Neural cell (in vitro differentiated cells): ENCODE results near the gene RAB21. TPM values are rescaled to one million over a fixed set of nuclear protein-coding genes. Genes with fewer than 3 reads are reported as not detected.
A peak's percentile ranks its signal among the peaks of the same experiment; 100 is the strongest.

Source experiments
- H2AFZ ChIP-seq: fragments of 200-600, 300-800 bp; sonication (generic), shearing (Covaris generic); 2 replicates; pipeline ENCODE4 v1.6.0; 2014; ENCODE audit warnings: low read depth, mild to moderate bottlenecking, antibody characterized with exemption, low read length, moderate library complexity
- H3F3A ChIP-seq: fragments of 200-600 bp; shearing (Covaris generic); 2 replicates; pipeline ENCODE4 v1.6.1; 2016; ENCODE audit warnings: mild to moderate bottlenecking, moderate library complexity, mixed read lengths, antibody characterized with exemption, low read length; ENCODE audit not compliant: insufficient read depth, poor library complexity, severe bottlenecking
- H3K27ac ChIP-seq: fragments of 200-600, 300-800 bp; sonication (generic), shearing (Covaris generic); 2 replicates; pipeline ENCODE4 v1.5.1; 2014; ENCODE audit warnings: mild to moderate bottlenecking, low read length, moderate library complexity
- H3K27me3 ChIP-seq: fragments of 300-800, 200-600 bp; sonication (generic), shearing (Covaris generic); 2 replicates; pipeline ENCODE4 v1.6.0; 2014; ENCODE audit warnings: mild to moderate bottlenecking, low read depth, low read length, moderate library complexity; ENCODE audit not compliant: insufficient read depth
- H3K36me3 ChIP-seq: fragments of 300-800, 200-600 bp; sonication (generic), shearing (Covaris generic); 2 replicates; pipeline ENCODE4 v1.5.1; 2014; ENCODE audit warnings: mild to moderate bottlenecking, antibody characterized with exemption, low read length, moderate library complexity; ENCODE audit not compliant: insufficient read depth
- H3K4me2 ChIP-seq: fragments of 300-800, 200-600 bp; sonication (generic), shearing (Covaris generic); 2 replicates; pipeline ENCODE4 v1.6.0; 2014; ENCODE audit warnings: mild to moderate bottlenecking, low read length
- H3K4me3 ChIP-seq: fragments of 300-800, 200-600 bp; sonication (generic), shearing (Covaris generic); 2 replicates; pipeline ENCODE4 v1.5.1; 2014; ENCODE audit warnings: mild to moderate bottlenecking, low read length, moderate library complexity
- H3K79me2 ChIP-seq: fragments of 200-600 bp; shearing (Covaris generic); replicated peaks from 2 replicates; pipeline ENCODE4 v1.6.0; 2014; ENCODE audit warnings: mild to moderate bottlenecking, low read length, moderate library complexity; ENCODE audit not compliant: insufficient read depth
- H3K9ac ChIP-seq: fragments of 300-800, 200-600 bp; sonication (generic), shearing (Covaris generic); 2 replicates; pipeline ENCODE4 v1.6.1; 2016; ENCODE audit warnings: mild to moderate bottlenecking, low read length, mixed read lengths
- H3K9me2 ChIP-seq: fragments of 200-600 bp; shearing (Covaris generic); 2 replicates; pipeline ENCODE4 v1.6.1; 2016; ENCODE audit warnings: mild to moderate bottlenecking, low read length, mixed read lengths; ENCODE audit not compliant: insufficient read depth
- H3K9me3 ChIP-seq: fragments of 200-600, 300-800 bp; sonication (generic), shearing (Covaris generic); 2 replicates; pipeline ENCODE4 v1.6.1; 2016; ENCODE audit warnings: mild to moderate bottlenecking, mixed run types, low read length, moderate library complexity, mixed read lengths
- H4K20me1 ChIP-seq: fragments of 200-600 bp; shearing (Covaris generic); 2 replicates; pipeline ENCODE4 v1.6.1; 2016; ENCODE audit warnings: mild to moderate bottlenecking, mixed run types; ENCODE audit not compliant: insufficient read depth
- EP300 ChIP-seq: fragments of 450-650 bp; conservative IDR thresholded peaks from 2 replicates; pipeline ENCODE4 v1.6.1; 2014; ENCODE audit warnings: antibody characterized with exemption, mild to moderate bottlenecking, moderate library complexity; ENCODE audit not compliant: poor library complexity, severe bottlenecking
- EZH2 ChIP-seq: fragments of 200-600, 300-800 bp; shearing (Covaris generic), sonication (generic); IDR thresholded peaks from 2 replicates; pipeline ENCODE4 v1.6.1; 2014; ENCODE audit warnings: antibody characterized with exemption, low read length, borderline replicate concordance, mild to moderate bottlenecking; ENCODE audit not compliant: insufficient read depth, poor library complexity, severe bottlenecking
- MXI1 ChIP-seq: fragments of 450-650 bp; conservative IDR thresholded peaks from 2 replicates; pipeline ENCODE4 v1.6.1; 2014; ENCODE audit warnings: antibody characterized with exemption, mild to moderate bottlenecking; ENCODE audit not compliant: poor library complexity, severe bottlenecking
- POLR2AphosphoS5 ChIP-seq: IDR thresholded peaks from 2 replicates; pipeline ENCODE4 v1.6.1; 2012
- RAD21 ChIP-seq: fragments of 450-650 bp; conservative IDR thresholded peaks from 2 replicates; pipeline ENCODE4 v1.6.1; 2014; ENCODE audit warnings: antibody characterized with exemption, mild to moderate bottlenecking, moderate library complexity
- SMC3 ChIP-seq: fragments of 450-650 bp; conservative IDR thresholded peaks from 2 replicates; pipeline ENCODE4 v1.6.1; 2014; ENCODE audit warnings: antibody characterized with exemption, mild to moderate bottlenecking, moderate library complexity; ENCODE audit not compliant: poor library complexity
- TAF1 ChIP-seq: IDR thresholded peaks from 2 replicates; pipeline ENCODE4 v1.6.1; 2012; ENCODE audit warnings: low read depth
- polyA plus RNA-seq: library from polyadenylated mRNA; depleted of rRNA; stranded (reverse); fragments of >200 nt; gene quantifications from 2 replicates; pipeline ENCODE4 v1.2.3, GENCODE V29; 2014
- TF ChIP-seq, protein P1 (sequence below): fragments of 450-650 bp; IDR thresholded peaks from 2 replicates; pipeline ENCODE4 v1.5.1; 2014; ENCODE audit warnings: antibody characterized with exemption, mild to moderate bottlenecking, moderate library complexity; ENCODE audit not compliant: poor library complexity, severe bottlenecking
- TF ChIP-seq, protein P2 (sequence below): IDR thresholded peaks from 2 replicates; pipeline ENCODE4 v1.6.1; 2012; ENCODE audit warnings: borderline replicate concordance

The RAB21 gene
- polyA plus RNA-seq, 1 donor from 2014 or later, result 26.3 TPM

DNA sequence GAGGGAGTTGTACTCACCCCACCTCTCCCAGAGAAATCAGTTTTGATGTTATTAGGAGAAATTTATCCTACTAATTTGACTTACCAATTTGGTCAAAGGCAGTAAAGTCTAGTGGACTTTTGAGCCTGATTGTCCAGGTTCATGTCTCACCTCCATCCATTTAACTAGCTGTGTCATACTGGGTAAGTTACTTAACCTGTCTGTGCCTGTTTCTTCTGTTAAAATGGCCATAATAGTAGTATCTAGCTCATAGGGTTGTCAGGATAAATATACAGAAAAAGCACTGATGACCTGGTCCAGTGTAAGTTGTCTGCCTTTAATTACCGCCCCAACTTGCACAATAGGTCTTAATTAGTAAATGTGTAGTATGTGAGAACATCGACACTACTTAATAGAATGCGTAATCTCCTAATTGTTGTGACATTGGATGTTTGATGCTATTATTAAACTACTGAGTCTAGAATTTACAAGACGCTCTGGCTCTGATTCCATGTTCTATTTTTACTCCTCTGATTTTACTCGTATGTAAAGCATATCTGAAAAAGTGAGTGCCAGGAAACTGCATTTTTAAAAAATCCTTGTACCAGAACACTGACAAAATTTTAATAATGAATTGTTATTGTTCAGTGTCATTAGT is 1.5 kb downstream of the RAB21 start:
- Histone ChIP-seq H4K20me1 (peaks cover 3% of the 10 kb centered on the region), H3K27ac (no peak overlapping the region), H3F3A (no peaks in the 10 kb centered on the region), H3K9me2 (no peaks in the 10 kb centered on the region), H3K27me3 (no peaks in the 10 kb centered on the region), H3K9me3 (peaks cover 3% of the 10 kb centered on the region), H3K79me2 (peaks cover 59% of the 10 kb centered on the region), H3K36me3 (no peaks in the 10 kb centered on the region), H3K4me2 (peak overlapping the region; percentile 99), H2AFZ (no peak overlapping the region), H3K9ac (peak overlapping the region; percentile 86), H3K4me3 (peak overlapping the region; percentile 98)
- TF ChIP-seq POLR2AphosphoS5 (no peak), EZH2 (no peak), TAF1 (no peak), EP300 (no peak), RAD21 (no peak), MXI1 (no peak), SMC3 (no peak)
- TF ChIP-seq, protein P1, sequence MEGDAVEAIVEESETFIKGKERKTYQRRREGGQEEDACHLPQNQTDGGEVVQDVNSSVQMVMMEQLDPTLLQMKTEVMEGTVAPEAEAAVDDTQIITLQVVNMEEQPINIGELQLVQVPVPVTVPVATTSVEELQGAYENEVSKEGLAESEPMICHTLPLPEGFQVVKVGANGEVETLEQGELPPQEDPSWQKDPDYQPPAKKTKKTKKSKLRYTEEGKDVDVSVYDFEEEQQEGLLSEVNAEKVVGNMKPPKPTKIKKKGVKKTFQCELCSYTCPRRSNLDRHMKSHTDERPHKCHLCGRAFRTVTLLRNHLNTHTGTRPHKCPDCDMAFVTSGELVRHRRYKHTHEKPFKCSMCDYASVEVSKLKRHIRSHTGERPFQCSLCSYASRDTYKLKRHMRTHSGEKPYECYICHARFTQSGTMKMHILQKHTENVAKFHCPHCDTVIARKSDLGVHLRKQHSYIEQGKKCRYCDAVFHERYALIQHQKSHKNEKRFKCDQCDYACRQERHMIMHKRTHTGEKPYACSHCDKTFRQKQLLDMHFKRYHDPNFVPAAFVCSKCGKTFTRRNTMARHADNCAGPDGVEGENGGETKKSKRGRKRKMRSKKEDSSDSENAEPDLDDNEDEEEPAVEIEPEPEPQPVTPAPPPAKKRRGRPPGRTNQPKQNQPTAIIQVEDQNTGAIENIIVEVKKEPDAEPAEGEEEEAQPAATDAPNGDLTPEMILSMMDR, result no peak
- TF ChIP-seq, protein P2, sequence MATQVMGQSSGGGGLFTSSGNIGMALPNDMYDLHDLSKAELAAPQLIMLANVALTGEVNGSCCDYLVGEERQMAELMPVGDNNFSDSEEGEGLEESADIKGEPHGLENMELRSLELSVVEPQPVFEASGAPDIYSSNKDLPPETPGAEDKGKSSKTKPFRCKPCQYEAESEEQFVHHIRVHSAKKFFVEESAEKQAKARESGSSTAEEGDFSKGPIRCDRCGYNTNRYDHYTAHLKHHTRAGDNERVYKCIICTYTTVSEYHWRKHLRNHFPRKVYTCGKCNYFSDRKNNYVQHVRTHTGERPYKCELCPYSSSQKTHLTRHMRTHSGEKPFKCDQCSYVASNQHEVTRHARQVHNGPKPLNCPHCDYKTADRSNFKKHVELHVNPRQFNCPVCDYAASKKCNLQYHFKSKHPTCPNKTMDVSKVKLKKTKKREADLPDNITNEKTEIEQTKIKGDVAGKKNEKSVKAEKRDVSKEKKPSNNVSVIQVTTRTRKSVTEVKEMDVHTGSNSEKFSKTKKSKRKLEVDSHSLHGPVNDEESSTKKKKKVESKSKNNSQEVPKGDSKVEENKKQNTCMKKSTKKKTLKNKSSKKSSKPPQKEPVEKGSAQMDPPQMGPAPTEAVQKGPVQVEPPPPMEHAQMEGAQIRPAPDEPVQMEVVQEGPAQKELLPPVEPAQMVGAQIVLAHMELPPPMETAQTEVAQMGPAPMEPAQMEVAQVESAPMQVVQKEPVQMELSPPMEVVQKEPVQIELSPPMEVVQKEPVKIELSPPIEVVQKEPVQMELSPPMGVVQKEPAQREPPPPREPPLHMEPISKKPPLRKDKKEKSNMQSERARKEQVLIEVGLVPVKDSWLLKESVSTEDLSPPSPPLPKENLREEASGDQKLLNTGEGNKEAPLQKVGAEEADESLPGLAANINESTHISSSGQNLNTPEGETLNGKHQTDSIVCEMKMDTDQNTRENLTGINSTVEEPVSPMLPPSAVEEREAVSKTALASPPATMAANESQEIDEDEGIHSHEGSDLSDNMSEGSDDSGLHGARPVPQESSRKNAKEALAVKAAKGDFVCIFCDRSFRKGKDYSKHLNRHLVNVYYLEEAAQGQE, result no peak

DNA sequence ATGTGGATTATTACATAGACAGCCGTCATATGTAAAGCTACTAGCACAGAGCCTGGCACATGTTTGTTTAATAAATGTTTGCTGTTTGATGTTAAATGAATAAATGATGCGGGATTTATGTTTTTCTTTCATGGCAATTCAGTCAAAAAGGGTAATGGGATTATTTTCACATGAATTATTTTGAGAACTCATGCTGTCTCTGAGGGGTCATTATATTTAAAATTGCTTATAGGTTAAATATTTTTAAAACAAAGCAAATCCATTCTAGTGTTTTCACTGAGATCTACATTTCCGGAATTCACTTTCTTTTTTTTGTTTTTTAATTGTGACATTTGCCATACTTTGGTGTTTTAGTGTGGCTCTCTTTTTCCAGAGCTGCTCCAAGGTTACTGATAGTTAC is 5.3 kb downstream of the RAB21 start:
- no peak overlapping the region for H3K27ac ChIP-seq
- no peaks in the 10 kb centered on the region for H3F3A ChIP-seq
- H3K79me2 ChIP-seq, result peaks cover 84% of the 10 kb centered on the region
- no peaks in the 10 kb centered on the region for H3K9me2 ChIP-seq
- H3K36me3 ChIP-seq, result no peaks in the 10 kb centered on the region
- no peak overlapping the region for H3K9ac ChIP-seq
- TF ChIP-seq, protein P2, result no peak
- TF ChIP-seq TAF1 (no peak), EP300 (no peak), MXI1 (no peak), POLR2AphosphoS5 (no peak), SMC3 (no peak), RAD21 (no peak), EZH2 (no peak)
- TF ChIP-seq, protein P1, result no peak
- no peak overlapping the region for H3K4me2 ChIP-seq
- peaks cover 3% of the 10 kb centered on the region for H4K20me1 ChIP-seq
- no peaks in the 10 kb centered on the region for H3K27me3 ChIP-seq
- no peak overlapping the region for H3K4me3 ChIP-seq
- H2AFZ ChIP-seq, result no peak overlapping the region
- H3K9me3 ChIP-seq, result peaks cover 3% of the 10 kb centered on the region
